GM21515 (cell line): ENCODE measurements around the gene UROD.
"Not testable (repeated sequence)": the region's sequence is repeated elsewhere in the genome, so short reads cannot be mapped to it uniquely, and the experiment has no call there.

Source experiments
- ATAC-seq: cut with Tn5 transposase; IDR thresholded peaks from one replicate; pipeline ENCODE4 v1.9.1; 2021; ENCODE audit not compliant: unreplicated experiment

UROD gene

GRCh38 chr1:45038240-45038639, 26.2 kb downstream of the UROD start:
- ATAC-seq, result no peak

- no peak for ATAC-seq
These were observed 26.8 kb downstream of the UROD start for GRCh38 chr1:45038661-45039364.

GRCh38 chr1:45040297-45040696, 28.2 kb downstream of the UROD start:
- no peak for ATAC-seq

- no peak for ATAC-seq
These were observed 31.0 kb downstream of the UROD start for GRCh38 chr1:45043094-45043493.

- no peak for ATAC-seq
These were observed 32.9 kb downstream of the UROD start for GRCh38 chr1:45044916-45045315.

- ATAC-seq, result no peak
These were observed 35.0 kb downstream of the UROD start for GRCh38 chr1:45047032-45047431.

GRCh38 chr1:45051005-45051772, 39.1 kb downstream of the UROD start:
- ATAC-seq, result no peak

- no peak for ATAC-seq
These were observed 45.5 kb downstream of the UROD start for GRCh38 chr1:45057542-45057941.

- no peak for ATAC-seq
These were observed 47.8 kb downstream of the UROD start for GRCh38 chr1:45059829-45060228.

- not testable (repeated sequence) for ATAC-seq
These were observed 50.4 kb downstream of the UROD start for GRCh38 chr1:45062463-45062862.

- ATAC-seq, result no peak
These were observed 53.0 kb downstream of the UROD start for GRCh38 chr1:45065083-45065482.
